HG03064 (cell line): ENCODE data around the gene SLC39A13.
A peak's percentile ranks its signal among the peaks of the same experiment; 100 is the strongest.

ENCODE experiments used
- ATAC-seq: cut with Tn5 transposase; IDR thresholded peaks from one replicate; pipeline ENCODE4 v1.9.1; 2021; ENCODE audit warnings: low read depth; ENCODE audit not compliant: unreplicated experiment

SLC39A13 gene

DNA sequence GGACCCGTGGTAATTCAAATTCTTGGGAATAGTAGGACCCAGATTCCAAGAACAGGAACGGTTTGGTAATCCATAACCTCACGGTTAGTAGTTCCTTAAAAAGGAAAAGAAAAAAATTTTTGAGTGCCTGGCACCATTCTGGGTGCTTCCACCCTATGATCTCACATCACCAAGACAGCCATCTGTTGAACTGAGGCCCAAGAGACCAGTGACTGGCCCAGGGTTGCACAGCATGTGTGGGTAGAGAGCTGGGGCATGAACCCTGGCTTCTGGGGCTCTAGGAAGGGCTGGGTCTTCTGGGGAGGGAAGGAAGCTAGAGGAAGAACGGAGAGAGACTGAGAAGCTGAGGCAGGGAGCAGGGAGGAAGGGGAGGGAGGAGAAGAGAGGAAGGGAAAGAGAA lies 25.3 kb upstream of the SLC39A13 start:
- no peak for ATAC-seq

DNA sequence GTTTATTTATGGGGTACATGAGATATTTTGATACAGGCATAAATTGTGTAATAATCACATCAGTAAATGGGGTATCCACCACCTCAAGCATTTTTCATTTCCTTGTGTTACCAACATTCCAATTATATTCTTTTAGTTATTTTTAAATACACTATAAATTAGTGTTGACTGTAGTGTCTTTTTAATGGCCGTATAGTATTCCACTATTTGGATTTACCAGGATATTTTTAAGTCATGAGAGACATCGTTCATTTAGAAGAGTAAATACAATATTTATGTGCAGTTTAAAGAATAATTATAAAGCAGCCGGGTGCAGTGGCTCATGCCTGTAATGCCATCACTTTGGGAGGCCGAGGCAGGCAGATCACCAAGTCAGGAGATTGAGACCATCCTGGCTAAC lies 23.9 kb upstream of the SLC39A13 start:
- ATAC-seq, result no peak

DNA sequence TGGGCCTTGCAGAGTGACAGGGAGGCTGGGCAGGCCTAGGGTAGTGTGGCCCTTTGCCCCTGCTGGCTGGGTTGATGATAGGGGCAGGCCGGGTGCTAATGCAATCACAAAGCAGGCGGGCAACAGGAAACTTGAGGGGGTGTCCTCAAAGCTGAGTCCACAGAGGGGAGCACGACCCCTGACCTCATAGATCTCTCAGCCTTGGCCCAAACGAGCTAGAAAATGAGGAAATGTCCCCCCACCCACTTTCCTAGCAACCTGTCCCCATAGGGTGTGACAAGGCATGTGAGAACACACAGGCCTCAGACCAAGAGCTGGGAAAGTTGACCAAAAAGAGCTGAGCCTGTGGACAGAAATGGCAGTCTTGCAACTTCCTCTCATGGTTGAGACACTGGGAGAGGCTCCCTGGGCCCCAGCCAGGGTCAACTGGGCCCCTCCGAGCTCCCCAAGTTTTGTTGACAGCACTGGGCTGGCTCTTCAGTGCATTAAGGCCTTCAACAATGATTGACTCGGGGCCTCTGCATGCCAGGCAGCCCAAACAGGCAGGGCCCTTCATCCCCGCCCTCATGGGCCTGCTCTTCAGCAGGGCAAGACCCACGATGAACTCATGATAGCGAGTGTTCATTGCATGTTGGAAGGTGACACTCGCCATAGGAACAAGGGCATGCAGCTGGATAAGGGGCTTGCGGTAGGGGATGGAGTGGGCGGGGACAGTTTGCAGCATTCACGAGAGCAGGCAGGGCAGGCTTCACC lies 20.3 kb upstream of the SLC39A13 start:
- ATAC-seq, result no peak

DNA sequence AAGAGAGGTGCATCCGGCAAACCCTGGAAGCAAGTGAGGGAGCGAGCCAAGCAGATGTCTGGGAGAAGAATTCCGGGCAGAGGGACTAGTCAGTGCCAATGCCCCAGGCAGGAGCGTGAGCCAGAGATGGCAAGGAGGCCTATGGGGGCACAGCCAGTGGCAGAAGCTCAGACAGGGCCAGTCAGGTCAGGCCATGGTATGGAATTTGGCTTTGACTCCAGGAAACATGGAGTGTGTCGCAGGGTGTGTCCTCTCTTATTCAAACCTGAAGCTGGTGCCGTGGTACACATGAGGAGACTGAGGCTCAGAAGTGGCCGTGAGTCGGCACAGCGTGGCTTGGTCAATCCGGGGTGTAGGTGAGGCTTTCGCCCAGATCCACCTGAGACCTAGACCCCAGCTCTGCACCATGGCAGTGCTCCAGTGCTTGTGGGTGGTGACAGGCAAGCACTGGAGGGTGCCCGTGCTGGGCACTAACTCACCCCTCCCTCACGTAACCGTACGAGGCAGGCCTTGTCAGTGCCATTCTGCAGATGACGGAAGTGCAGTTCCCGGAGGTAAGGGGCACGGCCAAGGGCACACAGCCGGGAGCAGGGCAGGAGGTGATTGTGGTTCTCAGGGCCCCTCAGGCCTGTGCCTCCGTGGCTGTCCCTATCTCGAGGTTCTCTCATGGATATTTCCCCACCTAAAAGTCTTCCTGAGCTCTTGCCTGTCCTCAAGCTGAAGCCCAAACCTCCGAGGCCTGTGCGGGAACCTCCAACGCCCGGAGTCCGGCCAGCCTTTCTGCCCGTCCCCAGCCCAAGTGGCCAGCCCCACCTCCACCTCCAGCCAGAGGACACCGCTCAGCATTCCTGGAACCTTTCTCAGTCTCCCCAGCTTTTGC lies 19.5 kb upstream of the SLC39A13 start:
- no peak for ATAC-seq

DNA sequence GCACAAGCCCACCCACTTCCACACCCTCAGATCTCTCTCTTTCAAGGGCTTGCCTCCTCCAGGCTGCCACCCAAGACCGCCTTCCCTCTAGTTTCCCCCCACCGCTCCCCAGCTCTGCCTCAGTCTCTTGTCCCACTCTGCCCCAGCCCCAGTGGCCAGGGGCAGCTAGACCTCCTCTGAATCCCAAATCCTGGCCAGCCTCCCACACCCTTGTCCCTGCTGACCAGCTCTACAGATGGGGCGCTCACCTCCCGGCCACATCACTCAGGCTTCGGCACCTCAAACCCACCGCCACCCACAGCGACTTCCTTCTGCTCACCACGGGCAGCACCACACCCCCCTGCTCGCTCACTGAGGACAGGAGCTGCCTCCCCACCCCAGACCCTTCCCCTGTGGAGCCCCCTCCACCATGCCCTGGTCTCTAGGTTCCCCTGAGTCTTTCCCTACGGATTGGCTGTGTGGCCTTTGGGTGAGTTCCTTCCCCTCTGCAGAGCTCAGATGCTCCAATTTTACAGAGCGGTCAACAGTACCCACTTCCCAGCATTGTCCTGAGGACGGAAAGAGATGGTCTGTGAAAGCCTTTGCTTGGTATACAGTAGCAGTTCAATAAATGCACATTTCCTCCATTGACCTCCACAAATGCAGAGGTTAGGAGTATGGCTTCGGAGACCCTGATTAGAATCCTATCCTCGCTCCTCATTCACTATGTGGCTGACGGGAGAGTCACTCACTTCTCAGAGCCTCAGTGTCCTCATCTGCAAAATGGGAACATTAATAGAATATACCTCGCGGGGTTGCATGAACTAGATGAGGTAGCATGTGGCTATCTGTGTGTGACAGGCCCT lies 18.6 kb upstream of the SLC39A13 start:
- ATAC-seq, result no peak

DNA sequence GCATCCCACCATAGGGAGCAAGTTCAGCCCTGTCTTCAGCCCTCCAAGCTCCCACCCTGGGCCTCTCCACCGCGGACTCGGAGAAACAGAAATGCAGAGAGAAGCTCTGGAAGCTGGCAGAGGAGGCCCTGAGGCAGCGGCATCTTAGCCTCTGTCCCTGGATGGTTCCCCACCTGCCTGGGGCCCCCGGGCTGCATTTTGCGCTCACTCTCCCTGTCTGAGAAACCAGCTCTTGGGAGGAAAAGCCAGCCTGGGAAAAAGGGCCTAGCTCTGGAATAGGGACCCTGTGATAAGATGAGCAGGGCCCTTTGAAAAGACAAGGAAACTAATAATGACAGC lies 18.0 kb upstream of the SLC39A13 start:
- ATAC-seq, result no peak

DNA sequence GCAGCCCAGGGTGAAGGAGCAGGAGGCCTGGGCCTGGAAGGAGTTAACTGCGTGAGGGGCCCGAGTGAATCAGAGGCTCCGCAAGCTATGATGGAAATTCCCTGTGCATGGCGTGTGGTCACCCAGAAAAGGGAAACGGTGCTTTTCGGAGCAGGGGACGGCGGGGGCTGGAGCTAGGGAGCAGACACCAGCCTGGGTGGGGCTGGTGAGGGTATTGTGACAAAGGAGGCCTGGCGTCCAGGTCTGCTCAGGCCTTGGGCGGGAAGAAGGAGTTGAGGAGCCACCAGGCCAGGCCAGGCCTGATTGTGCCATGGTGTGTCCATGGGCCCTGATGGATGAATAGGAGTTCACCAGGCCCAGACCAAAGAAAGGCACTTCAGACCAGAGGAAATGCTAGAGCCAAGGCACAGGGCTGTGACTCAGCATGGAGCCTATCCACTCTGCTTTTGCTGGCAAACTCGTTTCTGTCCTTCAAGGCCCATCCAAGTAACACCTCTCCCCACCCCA lies 17.3 kb upstream of the SLC39A13 start:
- no peak for ATAC-seq

DNA sequence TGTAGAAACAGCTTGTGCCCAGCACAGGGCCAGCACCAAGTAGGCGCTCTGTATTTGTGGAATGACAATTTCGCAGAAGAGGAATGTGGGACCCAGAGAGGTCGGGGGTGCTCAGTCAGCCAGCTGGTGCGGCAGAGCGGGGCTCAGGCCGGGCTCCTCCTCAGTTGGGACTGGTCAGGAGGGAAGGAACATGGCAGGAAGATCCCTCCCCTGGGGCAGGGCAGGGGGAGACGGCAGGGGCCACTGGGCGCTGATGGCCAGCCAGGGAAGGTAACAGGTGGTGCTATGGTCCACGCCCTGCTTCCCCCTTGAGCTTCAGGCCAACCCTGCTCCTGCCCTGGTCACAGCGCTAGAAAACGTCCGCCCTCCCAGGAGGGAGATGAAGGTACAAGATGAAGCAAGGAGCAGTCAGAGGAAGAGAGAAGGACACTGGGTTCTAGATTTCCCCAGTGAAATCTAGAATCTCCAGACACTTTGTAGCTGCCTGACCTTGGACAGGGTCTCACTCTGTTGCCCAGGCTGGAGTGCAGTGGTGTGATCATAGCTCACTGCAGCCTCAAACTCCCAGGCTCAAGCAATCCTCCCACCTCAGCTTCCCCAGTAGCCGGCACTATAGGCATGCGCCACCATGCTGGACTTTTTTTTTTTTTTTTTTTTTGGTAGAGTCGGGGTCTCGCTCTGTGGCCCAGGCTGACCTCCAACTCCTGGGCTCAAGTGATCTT lies 16.5 kb upstream of the SLC39A13 start:
- no peak for ATAC-seq

DNA sequence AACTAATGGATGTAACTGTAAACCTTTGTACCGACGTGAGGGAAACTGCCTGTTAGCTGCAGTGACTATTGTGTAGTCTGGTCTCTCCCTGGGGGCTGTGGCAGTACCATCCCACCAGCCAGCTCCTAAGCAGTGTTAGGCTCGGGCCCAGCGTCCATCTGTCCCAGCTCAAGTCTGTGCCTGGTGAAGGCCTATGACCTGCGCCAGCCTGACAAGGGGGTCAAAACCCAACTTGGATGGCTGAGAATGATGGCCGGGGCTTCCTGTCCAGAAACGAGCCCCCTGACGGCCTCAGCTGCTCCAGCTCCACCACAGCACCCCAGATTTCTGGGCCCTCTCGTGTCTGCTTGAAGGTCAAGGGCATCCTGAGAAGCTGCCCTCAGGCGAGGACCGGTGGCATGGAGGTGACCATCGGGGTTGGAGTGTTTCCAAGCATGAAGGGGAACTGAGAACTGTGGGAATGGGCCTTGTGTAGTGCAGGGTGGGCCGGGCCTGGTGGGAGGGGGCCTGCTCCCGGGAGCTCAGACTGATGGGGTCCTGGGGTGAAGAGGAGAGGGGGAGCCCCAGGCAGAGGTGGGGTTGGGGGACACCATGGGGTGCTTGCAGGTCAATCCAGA lies 15.7 kb upstream of the SLC39A13 start:
- ATAC-seq, result no peak

DNA sequence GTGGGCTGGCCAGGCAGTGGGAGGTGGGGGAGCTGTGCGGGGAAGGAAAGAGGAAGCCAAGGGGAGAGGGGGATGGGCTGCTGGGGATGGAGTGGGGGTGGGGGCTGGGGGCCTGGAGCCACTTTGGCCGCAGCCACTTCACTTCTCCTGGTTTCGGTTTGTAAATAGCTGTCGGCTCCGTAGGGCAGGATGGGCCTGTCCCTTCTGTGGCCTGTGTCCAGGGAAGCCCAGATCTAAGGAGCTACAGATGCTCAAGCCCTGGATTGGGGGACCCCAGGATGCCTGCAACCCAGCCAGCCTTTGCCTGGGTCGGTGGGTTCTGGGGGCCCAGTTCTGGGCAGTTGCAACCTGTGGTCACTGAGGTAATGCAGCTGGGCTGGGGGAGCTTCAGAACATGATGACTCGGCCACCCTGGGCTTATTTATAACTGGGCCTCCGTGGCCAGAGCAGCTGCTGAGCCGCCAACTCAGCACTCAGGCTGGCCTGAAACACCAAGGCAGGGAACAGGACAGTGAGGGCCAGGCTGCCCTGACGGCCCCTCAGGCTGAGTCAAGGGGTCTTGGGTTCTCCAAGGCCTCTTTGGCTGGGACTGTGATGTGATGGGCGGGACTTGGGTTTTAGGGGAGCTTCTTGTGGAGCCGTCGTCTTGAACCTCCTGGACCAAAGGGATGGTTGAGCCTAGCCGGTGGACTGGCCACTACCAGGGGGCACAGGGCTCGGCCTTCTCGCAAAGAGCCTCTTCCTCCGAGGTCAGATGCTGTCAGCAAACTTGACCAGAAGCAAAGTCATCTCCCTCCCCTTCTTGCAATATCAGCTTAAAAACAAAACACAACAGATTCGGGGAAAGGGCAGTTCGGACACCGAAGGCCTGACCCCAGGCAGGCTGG lies 15.0 kb upstream of the SLC39A13 start:
- ATAC-seq, result no peak

DNA sequence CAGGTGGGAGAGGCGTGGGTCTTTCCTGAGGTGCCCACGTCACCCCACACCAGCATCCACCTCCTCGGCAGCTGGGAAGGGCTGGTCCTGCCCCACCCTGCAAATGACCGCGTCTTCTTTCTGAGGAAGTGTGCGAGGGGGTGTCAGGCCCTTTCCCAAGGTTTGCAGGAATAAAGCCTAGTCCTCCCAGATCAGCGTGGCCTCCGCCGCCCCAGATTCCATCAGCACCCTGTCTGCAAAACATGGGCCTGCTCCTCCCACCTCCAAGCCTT lies 14.4 kb upstream of the SLC39A13 start:
- ATAC-seq, result no peak

DNA sequence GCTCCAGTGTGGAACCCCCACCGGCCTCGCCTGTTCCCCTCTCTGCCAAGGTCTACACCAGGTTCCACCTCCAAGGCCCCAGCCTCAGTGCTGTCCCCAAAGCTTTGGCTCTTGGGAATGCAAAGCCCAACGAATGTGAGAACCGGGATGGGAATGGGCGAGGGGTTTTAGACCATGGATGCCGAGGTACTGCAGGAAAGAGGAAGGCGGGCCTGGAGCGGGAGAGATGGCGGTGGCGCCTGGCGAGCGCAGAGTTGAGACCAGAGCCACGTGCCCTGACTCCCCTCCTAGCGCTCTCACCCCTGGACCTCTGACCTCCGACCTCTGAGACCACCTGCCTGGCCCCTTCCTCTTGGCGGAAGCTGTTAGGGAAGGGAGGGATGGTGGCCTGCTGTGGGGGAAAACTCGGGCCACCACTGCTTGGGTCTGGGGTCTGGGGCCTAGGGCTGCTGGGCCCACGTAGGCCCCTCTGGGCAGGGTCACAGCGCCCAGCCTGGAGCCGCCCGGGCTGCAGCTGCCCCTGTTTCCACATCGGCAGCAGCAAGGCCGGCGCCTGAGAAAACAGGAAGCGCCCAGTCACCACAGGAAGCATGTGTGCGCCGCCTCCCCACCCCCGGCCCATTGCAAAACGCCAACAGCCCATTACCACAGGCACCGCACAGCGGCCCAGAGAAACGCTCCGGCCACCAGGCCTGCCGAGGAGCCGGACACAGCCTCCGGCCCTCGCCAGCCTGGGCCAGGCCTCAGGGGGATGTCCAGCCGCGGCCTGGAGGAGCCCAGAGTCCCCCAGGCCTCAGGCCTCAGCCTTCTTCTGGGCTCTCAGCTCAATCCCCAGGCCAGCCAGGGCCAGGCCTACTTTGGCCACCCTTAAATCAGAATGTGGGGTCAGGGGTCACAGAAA lies 13.8 kb upstream of the SLC39A13 start:
- ATAC-seq, result no peak

DNA sequence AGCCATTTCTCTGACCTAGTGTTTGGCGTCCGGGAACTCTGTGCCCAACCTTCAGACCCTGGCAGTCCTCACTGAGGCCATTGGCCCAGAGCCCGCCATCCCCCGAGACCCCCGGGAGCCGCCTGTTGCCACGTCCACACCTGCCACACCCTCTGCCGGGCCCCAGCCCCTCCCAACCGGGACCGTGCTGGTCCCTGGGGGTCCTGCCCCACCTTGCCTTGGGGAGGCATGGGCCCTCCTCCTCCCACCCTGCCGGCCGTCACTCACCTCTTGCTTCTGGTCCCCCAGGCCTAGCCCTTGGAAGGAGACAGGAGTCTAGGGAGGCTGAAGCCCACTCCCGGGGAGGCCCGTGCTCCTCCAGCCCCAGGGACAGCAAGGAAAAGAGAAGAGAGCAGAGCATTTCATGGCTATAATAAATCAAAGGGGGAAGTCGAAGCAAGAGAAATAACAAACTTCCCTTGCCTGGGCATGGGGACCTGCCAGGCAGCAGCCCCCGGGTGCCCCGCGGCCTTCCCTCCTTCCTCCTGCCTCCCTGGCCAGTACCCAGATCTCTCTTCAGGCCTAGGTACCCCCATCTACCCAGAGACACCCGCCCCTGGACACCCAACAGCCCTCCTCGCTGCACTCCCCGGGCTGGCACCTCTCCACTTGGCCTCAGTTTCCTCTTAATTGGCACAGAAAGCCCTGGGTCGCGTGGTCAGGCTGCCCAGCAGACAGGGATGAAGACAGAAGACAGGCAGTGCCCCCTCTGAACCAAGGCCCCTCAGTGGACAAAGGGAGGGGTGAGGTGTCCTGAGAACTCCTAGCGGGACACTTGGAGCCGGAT lies 13.0 kb upstream of the SLC39A13 start:
- no peak for ATAC-seq

DNA sequence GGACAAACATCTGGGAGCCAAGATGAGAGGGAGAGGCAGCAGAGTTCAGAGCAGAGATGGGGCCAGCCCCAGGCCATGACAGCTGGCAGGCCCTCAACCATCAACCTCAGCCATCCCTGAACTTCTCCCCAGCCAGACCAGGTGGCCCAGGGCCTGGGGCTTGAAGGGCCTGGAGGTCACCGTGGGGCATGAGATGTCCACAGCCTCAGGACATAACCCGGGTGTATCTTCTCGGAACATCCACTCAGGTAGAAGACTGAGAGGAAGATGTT lies 12.4 kb upstream of the SLC39A13 start:
- no peak for ATAC-seq

DNA sequence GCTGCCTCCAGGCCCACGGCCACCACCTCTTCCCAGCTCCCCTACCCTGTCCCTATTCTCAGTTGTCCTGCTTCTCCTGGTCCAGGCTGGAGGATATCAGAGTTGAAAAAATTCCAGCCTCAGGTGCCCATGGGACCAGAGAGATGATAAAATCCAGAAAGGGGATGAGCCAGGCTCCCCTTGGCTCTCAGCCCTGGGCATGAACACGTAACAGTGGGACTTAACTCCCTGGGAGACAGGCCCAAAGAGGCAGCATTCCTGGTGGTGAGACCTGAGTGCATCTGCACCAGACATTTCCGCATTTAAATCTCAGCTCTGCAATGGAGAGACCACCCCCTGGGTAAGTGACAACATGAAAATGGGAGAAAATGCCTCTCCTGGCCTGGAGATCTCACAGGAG lies 10.4 kb upstream of the SLC39A13 start:
- no peak for ATAC-seq

DNA sequence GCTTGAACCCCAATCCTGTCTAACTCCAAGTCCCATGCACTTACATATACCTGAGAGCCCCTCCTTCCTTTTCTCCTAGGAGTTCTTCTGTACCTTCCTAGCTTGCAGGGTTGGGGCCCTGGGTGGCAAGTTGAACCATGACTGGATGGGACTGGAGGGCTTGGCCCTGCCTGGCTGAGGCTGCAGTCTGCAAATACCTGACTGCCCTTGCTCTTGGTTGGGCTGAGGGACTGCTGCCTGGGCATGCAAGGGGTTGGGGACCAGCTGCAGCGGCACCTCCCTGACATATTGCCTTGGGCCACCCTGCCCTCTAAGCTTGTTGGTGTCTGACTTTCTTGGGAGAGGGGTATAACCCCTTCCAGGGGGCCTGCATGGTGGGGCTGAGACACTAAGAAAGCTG lies 9.8 kb upstream of the SLC39A13 start:
- no peak for ATAC-seq

DNA sequence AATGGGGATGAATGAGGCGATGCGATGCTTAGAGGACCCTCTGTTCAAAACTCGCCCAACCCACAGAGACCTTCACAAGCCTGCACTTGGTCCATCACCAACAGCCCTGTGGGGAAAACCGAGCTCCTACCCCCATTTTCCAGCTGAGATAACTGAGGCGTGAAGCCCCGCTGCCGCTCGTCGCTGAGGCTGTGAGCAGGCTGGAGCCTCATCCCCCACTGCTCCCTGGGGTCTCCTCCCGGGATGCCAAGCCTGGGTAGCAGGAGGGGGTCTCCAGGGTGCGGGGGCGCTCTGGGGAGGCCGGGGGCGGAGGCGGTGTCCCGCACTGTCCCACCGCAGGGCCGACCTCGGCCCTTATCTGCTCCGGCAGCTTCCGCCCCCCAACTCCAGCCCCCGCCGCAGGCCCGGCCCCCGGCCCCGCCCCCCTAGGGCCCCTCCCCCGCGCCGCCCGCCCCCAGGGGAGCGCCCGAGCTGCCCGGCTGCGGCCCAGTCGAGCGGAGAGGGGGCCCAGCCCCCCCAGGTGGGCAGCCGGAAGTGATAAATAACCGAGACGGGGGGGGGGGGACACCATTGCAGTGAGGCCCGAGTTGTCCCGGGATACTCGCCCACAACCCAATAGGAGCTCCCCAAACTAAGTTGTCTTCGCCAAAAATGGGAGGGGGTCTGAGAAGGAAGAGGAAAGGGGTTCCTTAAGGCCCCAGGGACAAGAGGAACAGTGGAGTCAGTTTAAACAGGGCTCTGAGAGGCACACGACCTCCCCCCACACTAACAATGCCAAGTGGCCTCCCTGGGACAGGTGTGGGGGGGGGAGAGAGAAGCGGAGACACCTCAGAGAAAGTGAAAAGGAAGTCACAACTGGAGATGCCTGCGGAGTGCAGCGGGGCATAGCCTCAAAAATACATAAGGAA lies 8.3 kb upstream of the SLC39A13 start:
- peak; percentile 39 for ATAC-seq
